ENCODE results near the gene MAOA.

- TF ChIP-seq, protein P1, sequence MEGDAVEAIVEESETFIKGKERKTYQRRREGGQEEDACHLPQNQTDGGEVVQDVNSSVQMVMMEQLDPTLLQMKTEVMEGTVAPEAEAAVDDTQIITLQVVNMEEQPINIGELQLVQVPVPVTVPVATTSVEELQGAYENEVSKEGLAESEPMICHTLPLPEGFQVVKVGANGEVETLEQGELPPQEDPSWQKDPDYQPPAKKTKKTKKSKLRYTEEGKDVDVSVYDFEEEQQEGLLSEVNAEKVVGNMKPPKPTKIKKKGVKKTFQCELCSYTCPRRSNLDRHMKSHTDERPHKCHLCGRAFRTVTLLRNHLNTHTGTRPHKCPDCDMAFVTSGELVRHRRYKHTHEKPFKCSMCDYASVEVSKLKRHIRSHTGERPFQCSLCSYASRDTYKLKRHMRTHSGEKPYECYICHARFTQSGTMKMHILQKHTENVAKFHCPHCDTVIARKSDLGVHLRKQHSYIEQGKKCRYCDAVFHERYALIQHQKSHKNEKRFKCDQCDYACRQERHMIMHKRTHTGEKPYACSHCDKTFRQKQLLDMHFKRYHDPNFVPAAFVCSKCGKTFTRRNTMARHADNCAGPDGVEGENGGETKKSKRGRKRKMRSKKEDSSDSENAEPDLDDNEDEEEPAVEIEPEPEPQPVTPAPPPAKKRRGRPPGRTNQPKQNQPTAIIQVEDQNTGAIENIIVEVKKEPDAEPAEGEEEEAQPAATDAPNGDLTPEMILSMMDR (IDR thresholded peaks at IDR 0.05) = no peak
- TF ChIP-seq POLR2A (IDR thresholded peaks at IDR 0.05) = no peak
Measured at GRCh38 chrX:43688586-43688985, 32.5 kb downstream of the MAOA start.
